GM12878 (cell line): ENCODE results near the gene HMGCR. TPM values are rescaled to one million over a fixed set of nuclear protein-coding genes. Genes with fewer than 3 reads are reported as not detected.

ENCODE experiments used
- BCL11A ChIP-seq: IDR thresholded peaks from 2 replicates; pipeline ENCODE4 v1.6.1; 2011; ENCODE audit warnings: low read depth, low read length
- CBFB ChIP-seq: IDR thresholded peaks from 2 replicates; pipeline ENCODE4 v1.6.1; 2016; ENCODE audit warnings: antibody characterized with exemption, low read depth
- CHD1 ChIP-seq: IDR thresholded peaks from 2 replicates; pipeline ENCODE4 v1.6.1; 2012; ENCODE audit warnings: low read depth, low read length, improper control_type of control experiment
- CHD2 ChIP-seq: IDR thresholded peaks from 2 replicates; pipeline ENCODE4 v1.6.1; 2011; ENCODE audit warnings: low read depth, low read length, improper control_type of control experiment, borderline replicate concordance
- CREB1 ChIP-seq: IDR thresholded peaks from 2 replicates; pipeline ENCODE4 v1.6.1; 2012; ENCODE audit warnings: low read depth, mild to moderate bottlenecking, inconsistent platforms
- EED ChIP-seq: sonication (generic); IDR thresholded peaks from 2 replicates; pipeline ENCODE4 v1.6.1; 2016; ENCODE audit warnings: antibody characterized with exemption, low read depth
- FOXM1 ChIP-seq: IDR thresholded peaks from 2 replicates; pipeline ENCODE4 v1.6.1; 2012; ENCODE audit warnings: low read depth, mild to moderate bottlenecking, inconsistent platforms, low read length, moderate library complexity
- HDAC6 ChIP-seq: fragments of 200-600 bp; sonication (generic); IDR thresholded peaks from one replicate; pipeline ENCODE4 v1.8.0; 2017; ENCODE audit warnings: antibody characterized with exemption; ENCODE audit not compliant: unreplicated experiment
- IRF4 ChIP-seq: IDR thresholded peaks from 2 replicates; pipeline ENCODE4 v1.6.1; 2011; ENCODE audit warnings: low read depth, low read length
- JUND ChIP-seq: IDR thresholded peaks from 2 replicates; pipeline ENCODE4 v1.6.1; 2012; ENCODE audit warnings: low read depth, mild to moderate bottlenecking, low read length, improper control_type of control experiment, moderate library complexity
- MYC ChIP-seq: IDR thresholded peaks from 2 replicates; pipeline ENCODE4 v1.6.1; 2011; ENCODE audit warnings: mild to moderate bottlenecking, low read length, moderate library complexity, inconsistent platforms; ENCODE audit not compliant: insufficient read depth, insufficient replicate concordance, insufficient read length, severe bottlenecking
- NR2C1 ChIP-seq: fragments of 450-650 bp; IDR thresholded peaks from 2 replicates; pipeline ENCODE4 v1.6.1; 2017; ENCODE audit warnings: antibody characterized with exemption, mild to moderate bottlenecking, moderate library complexity
- PAX8 ChIP-seq: fragments of 450-650 bp; IDR thresholded peaks from 2 replicates; pipeline ENCODE4 v1.6.1; 2017; ENCODE audit warnings: mild to moderate bottlenecking, moderate library complexity
- RUNX3 ChIP-seq: IDR thresholded peaks from 2 replicates; pipeline ENCODE4 v1.6.1; 2012; ENCODE audit warnings: low read length, inconsistent platforms
- SMC3 ChIP-seq: IDR thresholded peaks from 2 replicates; pipeline ENCODE4 v1.6.1; 2011; ENCODE audit warnings: low read length, improper control_type of control experiment, borderline replicate concordance
- SP1 ChIP-seq: IDR thresholded peaks from one replicate; pipeline ENCODE4 v1.6.1; 2011; ENCODE audit warnings: low read depth, low read length
- STAT3 ChIP-seq: IDR thresholded peaks from 2 replicates; pipeline ENCODE4 v1.6.1; 2011; ENCODE audit warnings: low read depth, low read length, improper control_type of control experiment
- TARDBP ChIP-seq: IDR thresholded peaks from 2 replicates; pipeline ENCODE4 v1.6.1; 2016; ENCODE audit warnings: borderline replicate concordance
- TCF7 ChIP-seq: IDR thresholded peaks from 2 replicates; pipeline ENCODE4 v1.6.1; 2014; ENCODE audit warnings: antibody characterized with exemption, borderline replicate concordance
- WRNIP1 ChIP-seq: IDR thresholded peaks from 2 replicates; pipeline ENCODE4 v1.6.1; 2011; ENCODE audit warnings: low read depth, low read length, improper control_type of control experiment, borderline replicate concordance
- polyA plus RNA-seq, 11 experiments: library from polyadenylated mRNA; depleted of rRNA in 4 of 11; unstranded in 6 of 11; stranded (reverse) in 5 of 11; fragments of >200 nt; fragmentation: Nextera tagmentation in 4 of 11; fragmentation: Illumina TruSeq in 1 of 11; extraction: Ambion mirVana in 4 of 11; extraction: Trizol in 1 of 11; gene quantifications; 1 replicate in 1 of 11; 2 replicates in 10 of 11; pipeline versions ENCODE4 v1.2.1 to v1.2.3, GENCODE V29; 2011 to 2016; ENCODE audit warnings: inconsistent platforms in 2 of 11, missing spikeins in 2 of 11, low read depth in 1 of 11
- total RNA-seq, 4 experiments: library from RNA; depleted of rRNA in 3 of 4; stranded (reverse); fragments of >200 nt in 3 of 4; fragmentation: Illumina TruSeq in 1 of 4; extraction: Trizol in 1 of 4; gene quantifications; 2 replicates each; pipeline versions ENCODE4 v1.2.1 to v1.2.3, GENCODE V29; 2013 to 2021
- TF ChIP-seq, protein P1 (sequence below): fragments of 450-650 bp; IDR thresholded peaks from 2 replicates; pipeline ENCODE4 v1.6.1; 2018; ENCODE audit warnings: mild to moderate bottlenecking, low read depth, moderate library complexity; ENCODE audit not compliant: partially characterized antibody
- TF ChIP-seq, protein P2 (sequence below): IDR thresholded peaks from 2 replicates; pipeline ENCODE4 v1.6.1; 2011; ENCODE audit warnings: mild to moderate bottlenecking, low read depth, low read length, moderate library complexity; ENCODE audit not compliant: insufficient replicate concordance
- TF ChIP-seq, protein P3 (sequence below): IDR thresholded peaks from 2 replicates; pipeline ENCODE4 v1.6.1; 2012; ENCODE audit warnings: low read depth, low read length, improper control_type of control experiment
- TF ChIP-seq, protein P4 (sequence below): fragments of 450-650 bp; IDR thresholded peaks from 2 replicates; pipeline ENCODE4 v1.6.1; 2017; ENCODE audit warnings: low read depth, mild to moderate bottlenecking, moderate library complexity
- TF ChIP-seq, protein P5 (sequence below): IDR thresholded peaks from 2 replicates; pipeline ENCODE4 v1.6.1; 2011; ENCODE audit warnings: low read depth, low read length, improper control_type of control experiment, borderline replicate concordance

HMGCR gene
- total and polyA plus RNA-seq, 10 of the 15 experiments (the other 5 are each of a cell fraction or from before 2014, with no cell fraction given): 30.8 to 119 (median 73.9) TPM

DNA sequence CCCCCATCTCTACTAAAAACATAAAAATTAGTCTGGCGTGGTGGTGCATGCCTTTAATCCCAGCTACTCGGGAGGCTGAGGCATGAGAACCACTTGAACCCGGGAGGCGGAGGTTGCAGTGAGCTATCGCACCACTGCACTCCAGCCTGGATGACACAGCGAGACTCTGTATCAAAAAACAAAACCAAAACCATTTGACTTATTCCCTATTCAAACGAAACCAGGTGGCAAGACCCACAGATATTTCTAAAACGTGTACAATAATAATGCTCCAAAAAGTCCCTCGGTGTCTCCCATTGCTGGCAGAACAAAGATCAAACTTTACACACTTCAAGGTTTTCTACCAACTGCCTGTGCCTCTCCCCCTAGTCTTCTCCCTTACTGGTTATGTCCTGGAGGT lies 29.8 kb downstream of the HMGCR start (continued):
- TF ChIP-seq NR2C1: no peak
- TF ChIP-seq TARDBP: no peak
- no peak for TF ChIP-seq EED
- TF ChIP-seq IRF4: no peak
- no peak for TF ChIP-seq MYC
- no peak for TF ChIP-seq PAX8
- no peak for TF ChIP-seq JUND
- TF ChIP-seq, protein P1, sequence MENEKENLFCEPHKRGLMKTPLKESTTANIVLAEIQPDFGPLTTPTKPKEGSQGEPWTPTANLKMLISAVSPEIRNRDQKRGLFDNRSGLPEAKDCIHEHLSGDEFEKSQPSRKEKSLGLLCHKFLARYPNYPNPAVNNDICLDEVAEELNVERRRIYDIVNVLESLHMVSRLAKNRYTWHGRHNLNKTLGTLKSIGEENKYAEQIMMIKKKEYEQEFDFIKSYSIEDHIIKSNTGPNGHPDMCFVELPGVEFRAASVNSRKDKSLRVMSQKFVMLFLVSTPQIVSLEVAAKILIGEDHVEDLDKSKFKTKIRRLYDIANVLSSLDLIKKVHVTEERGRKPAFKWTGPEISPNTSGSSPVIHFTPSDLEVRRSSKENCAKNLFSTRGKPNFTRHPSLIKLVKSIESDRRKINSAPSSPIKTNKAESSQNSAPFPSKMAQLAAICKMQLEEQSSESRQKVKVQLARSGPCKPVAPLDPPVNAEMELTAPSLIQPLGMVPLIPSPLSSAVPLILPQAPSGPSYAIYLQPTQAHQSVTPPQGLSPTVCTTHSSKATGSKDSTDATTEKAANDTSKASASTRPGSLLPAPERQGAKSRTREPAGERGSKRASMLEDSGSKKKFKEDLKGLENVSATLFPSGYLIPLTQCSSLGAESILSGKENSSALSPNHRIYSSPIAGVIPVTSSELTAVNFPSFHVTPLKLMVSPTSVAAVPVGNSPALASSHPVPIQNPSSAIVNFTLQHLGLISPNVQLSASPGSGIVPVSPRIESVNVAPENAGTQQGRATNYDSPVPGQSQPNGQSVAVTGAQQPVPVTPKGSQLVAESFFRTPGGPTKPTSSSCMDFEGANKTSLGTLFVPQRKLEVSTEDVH: no peak
- no peak for TF ChIP-seq FOXM1
- TF ChIP-seq CBFB: no peak
- TF ChIP-seq SMC3: no peak
- no peak for TF ChIP-seq CHD1
- TF ChIP-seq, protein P2, sequence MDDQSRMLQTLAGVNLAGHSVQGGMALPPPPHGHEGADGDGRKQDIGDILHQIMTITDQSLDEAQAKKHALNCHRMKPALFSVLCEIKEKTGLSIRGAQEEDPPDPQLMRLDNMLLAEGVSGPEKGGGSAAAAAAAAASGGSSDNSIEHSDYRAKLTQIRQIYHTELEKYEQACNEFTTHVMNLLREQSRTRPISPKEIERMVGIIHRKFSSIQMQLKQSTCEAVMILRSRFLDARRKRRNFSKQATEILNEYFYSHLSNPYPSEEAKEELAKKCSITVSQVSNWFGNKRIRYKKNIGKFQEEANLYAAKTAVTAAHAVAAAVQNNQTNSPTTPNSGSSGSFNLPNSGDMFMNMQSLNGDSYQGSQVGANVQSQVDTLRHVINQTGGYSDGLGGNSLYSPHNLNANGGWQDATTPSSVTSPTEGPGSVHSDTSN: no peak
- no peak for TF ChIP-seq TCF7
- TF ChIP-seq STAT3: no peak
- TF ChIP-seq HDAC6: no peak
- peak; percentile 61; the same call in 1 of the 2 replicates for TF ChIP-seq RUNX3
- TF ChIP-seq BCL11A: no peak
- TF ChIP-seq WRNIP1: no peak
- TF ChIP-seq, protein P3, sequence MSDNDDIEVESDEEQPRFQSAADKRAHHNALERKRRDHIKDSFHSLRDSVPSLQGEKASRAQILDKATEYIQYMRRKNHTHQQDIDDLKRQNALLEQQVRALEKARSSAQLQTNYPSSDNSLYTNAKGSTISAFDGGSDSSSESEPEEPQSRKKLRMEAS: no peak
- TF ChIP-seq SP1: no peak
- TF ChIP-seq, protein P4, sequence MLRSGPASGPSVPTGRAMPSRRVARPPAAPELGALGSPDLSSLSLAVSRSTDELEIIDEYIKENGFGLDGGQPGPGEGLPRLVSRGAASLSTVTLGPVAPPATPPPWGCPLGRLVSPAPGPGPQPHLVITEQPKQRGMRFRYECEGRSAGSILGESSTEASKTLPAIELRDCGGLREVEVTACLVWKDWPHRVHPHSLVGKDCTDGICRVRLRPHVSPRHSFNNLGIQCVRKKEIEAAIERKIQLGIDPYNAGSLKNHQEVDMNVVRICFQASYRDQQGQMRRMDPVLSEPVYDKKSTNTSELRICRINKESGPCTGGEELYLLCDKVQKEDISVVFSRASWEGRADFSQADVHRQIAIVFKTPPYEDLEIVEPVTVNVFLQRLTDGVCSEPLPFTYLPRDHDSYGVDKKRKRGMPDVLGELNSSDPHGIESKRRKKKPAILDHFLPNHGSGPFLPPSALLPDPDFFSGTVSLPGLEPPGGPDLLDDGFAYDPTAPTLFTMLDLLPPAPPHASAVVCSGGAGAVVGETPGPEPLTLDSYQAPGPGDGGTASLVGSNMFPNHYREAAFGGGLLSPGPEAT: peak; percentile 42; the same call in 1 of the 2 replicates
- TF ChIP-seq, protein P5, sequence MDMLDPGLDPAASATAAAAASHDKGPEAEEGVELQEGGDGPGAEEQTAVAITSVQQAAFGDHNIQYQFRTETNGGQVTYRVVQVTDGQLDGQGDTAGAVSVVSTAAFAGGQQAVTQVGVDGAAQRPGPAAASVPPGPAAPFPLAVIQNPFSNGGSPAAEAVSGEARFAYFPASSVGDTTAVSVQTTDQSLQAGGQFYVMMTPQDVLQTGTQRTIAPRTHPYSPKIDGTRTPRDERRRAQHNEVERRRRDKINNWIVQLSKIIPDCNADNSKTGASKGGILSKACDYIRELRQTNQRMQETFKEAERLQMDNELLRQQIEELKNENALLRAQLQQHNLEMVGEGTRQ: no peak
- no peak for TF ChIP-seq CHD2
- 0 out of 2 replicates have a peak, but pooled peaks have one; percentile 25 for TF ChIP-seq CREB1
